ENCODE data around the gene ERCC3.

The ERCC3 gene

DNA sequence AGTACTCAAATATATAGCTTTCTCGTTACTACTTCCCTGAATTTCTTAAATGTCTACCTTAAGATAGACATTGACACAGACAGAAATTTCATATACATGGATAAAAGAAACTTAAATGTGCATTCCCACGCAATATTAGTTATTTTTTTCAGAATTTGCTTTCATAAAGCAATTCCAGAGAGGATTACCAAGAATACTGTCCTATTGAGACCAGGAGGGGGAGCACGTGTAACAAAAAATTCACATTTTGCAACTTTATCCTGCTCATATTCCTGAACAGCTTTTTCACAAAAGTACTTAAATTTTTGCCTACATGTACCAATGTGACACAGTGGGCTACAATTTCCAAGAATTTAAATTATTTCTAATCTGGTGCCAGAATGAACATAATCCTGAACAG is 30.7 kb upstream of the ERCC3 start:
- DNase-seq (ENCODE audit: low read depth, low spot score), result no peak
- no peak overlapping the region for H3K4me3 ChIP-seq (ENCODE audit: low read depth, low read length)
- TF ChIP-seq, protein P1, sequence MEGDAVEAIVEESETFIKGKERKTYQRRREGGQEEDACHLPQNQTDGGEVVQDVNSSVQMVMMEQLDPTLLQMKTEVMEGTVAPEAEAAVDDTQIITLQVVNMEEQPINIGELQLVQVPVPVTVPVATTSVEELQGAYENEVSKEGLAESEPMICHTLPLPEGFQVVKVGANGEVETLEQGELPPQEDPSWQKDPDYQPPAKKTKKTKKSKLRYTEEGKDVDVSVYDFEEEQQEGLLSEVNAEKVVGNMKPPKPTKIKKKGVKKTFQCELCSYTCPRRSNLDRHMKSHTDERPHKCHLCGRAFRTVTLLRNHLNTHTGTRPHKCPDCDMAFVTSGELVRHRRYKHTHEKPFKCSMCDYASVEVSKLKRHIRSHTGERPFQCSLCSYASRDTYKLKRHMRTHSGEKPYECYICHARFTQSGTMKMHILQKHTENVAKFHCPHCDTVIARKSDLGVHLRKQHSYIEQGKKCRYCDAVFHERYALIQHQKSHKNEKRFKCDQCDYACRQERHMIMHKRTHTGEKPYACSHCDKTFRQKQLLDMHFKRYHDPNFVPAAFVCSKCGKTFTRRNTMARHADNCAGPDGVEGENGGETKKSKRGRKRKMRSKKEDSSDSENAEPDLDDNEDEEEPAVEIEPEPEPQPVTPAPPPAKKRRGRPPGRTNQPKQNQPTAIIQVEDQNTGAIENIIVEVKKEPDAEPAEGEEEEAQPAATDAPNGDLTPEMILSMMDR (IDR thresholded peaks at IDR 0.05; ENCODE audit: insufficient read depth, low read length, missing control alignments), result peak; percentile 54
- CTCF ChIA-PET, result interaction anchor here (0.6 to 6.0 kb wide), 43 partner anchors 9 to 371 kb away, joined by 3 to 225 read pairs (median 5); partner anchors contain the start of genes ERCC3 and IWS1
- POLR2A ChIA-PET, result no interaction called here

DNA sequence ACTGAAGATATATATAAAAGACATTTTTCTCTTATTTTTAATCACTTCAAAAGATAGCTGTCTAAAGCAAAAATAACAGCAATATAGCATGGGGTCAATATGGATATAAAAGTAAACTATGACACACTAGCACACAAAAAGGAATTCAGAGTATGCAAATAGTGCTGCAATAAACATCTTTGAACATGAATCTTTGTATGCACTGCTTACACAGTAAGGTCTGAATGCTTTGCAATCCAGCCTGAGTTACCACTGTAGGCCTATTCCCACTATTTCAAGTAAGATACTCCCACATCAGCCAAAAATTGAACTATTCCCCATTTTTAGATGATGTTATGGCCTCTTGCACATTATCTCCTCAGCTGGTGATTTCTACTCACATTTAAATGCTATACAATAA is 27.4 kb upstream of the ERCC3 start:
- DNase-seq (ENCODE audit: low read depth, low spot score), result peak; percentile 33
- ChIA-PET CTCF (interaction anchor here (0.8 to 3.8 kb wide), 4 partner anchors 113 to 329 kb away, joined by 3 to 28 read pairs (median 3); no protein-coding TSS in a partner anchor), POLR2A (no interaction called here)
- H3K4me3 ChIP-seq (ENCODE audit: low read depth, low read length), result no peak overlapping the region
- TF ChIP-seq, protein P1 (IDR thresholded peaks at IDR 0.05; ENCODE audit: insufficient read depth, low read length, missing control alignments), result no peak

DNA sequence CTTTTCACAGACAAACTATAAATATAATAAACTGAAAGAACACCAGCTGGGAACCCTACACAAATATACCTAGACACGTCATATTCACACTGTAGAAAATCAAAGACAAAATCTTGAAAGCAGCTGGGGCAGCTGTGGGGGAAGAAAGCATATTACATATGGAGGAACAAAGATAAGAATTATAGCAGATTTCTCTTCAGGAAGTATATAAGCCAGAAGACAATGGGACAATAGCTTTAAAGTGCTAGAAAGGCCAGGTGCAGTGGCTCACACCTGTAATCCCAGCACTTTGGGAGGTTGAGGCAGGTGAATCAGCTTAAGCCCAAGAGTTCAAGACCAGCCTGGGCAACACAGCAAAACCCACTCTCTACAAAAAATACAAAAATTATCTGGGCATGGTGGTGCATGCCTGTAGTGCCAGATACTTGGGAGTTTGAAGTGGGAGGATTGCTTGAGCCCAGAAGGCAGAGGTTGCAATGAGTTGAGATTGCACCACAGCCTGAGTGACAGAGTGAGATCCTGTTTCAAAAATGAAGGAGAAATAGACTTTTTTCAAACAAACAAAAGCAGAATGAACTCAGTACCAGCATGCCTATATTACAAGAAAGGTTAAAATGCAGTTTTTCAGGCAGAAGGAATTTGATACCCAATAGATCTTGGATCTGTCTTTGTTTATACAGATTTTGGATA is 26.8 kb upstream of the ERCC3 start:
- ChIA-PET POLR2A (no interaction called here), CTCF (interaction anchor here (1.0 to 3.8 kb wide), 3 partner anchors 113 to 161 kb away, joined by 3 to 28 read pairs (median 3); no protein-coding TSS in a partner anchor)
- H3K4me3 ChIP-seq (ENCODE audit: low read depth, low read length), result no peak overlapping the region
- no peak for DNase-seq (ENCODE audit: low read depth, low spot score)
- TF ChIP-seq, protein P1 (IDR thresholded peaks at IDR 0.05; ENCODE audit: insufficient read depth, low read length, missing control alignments), result no peak

DNA sequence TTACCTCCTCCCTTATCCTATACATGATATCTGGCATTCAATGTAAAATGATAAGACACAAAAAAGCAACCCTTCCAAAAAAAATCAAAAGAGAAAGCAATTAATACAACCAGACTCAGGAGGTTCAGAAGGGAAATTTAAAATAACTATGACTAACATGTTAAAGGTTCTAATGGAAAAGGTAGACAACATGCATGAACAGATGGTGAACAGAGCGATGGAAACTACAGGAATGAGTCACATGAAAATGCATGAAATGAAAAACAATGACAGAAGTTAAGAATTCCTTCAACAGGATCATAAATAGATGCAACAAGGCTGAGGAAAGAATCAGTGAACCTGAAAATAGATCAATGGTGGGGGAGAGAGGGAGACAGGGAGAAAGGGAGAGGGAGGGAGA is 26.1 kb upstream of the ERCC3 start:
- no peak for DNase-seq (ENCODE audit: low read depth, low spot score)
- ChIA-PET POLR2A (no interaction called here), CTCF (interaction anchor here (1.0 to 3.8 kb wide), 2 partner anchors 159 to 162 kb away, joined by 3 to 28 read pairs; no protein-coding TSS in a partner anchor)
- no peak overlapping the region for H3K4me3 ChIP-seq (ENCODE audit: low read depth, low read length)
- TF ChIP-seq, protein P1 (IDR thresholded peaks at IDR 0.05; ENCODE audit: insufficient read depth, low read length, missing control alignments), result no peak

DNA sequence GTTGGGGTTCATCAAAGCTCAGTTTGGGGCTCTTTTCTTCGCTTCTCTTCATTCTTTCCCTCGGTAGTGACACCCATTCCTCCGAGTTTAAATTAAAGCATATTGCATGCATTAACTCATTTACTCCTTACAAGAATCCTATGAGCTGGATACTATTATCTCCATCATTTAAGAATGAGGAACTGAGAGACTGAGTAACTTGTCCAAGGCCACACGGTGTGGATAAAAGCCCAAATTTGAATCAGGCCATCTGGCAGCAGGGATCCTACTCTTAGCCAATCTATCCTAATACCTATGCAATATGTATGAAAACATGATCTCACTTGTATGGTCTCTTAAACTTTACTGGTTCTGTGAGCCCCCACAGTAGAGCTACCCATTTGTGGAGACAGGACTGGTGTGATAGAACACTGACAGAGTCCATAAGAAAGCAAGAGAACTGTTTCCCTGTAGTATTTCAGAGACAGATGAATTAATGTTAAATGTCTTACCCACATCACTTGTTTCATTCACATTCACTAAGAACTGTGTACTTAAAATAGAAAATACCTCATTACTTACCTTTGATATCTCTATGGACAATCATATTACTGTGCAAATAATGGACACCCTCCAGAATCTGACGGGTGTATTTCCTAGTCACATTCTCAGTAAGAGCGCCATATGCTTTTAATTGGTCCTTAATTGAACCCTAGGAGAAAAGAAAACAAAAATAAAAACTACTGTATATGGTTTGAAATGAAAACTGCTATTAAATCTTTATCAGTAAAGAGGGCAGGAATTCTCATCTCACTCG is 20.4 kb upstream of the ERCC3 start:
- no peak overlapping the region for H3K4me3 ChIP-seq (ENCODE audit: low read depth, low read length)
- CTCF ChIA-PET, result interaction anchor here (1.8 to 4.9 kb wide), 2 partner anchors 10 to 165 kb away, joined by 11 to 21 read pairs; no protein-coding TSS in a partner anchor
- POLR2A ChIA-PET, result no interaction called here
- DNase-seq (ENCODE audit: low read depth, low spot score), result no peak
- TF ChIP-seq, protein P1 (IDR thresholded peaks at IDR 0.05; ENCODE audit: insufficient read depth, low read length, missing control alignments), result no peak

DNA sequence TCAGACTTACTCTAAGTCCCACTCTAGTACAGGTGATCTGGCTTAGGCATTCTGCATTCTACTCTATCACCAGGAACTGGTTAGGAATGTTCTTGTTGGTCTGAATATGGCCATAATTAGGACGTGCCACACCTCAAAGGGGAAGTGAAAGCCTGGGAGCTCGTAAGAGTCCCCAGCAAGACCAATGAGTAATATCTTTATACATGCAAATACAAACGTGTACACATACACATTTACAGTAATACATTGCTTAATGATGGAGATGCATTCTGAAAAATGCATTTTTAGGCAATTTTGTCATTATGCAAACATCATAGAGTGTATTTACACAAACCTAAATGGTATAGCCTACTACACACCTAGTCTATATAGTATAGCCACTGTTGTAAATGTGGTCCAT is 19.5 kb upstream of the ERCC3 start:
- no peak for DNase-seq (ENCODE audit: low read depth, low spot score)
- POLR2A ChIA-PET, result no interaction called here
- TF ChIP-seq, protein P1 (IDR thresholded peaks at IDR 0.05; ENCODE audit: insufficient read depth, low read length, missing control alignments), result no peak
- no peak overlapping the region for H3K4me3 ChIP-seq (ENCODE audit: low read depth, low read length)
- CTCF ChIA-PET, result interaction anchor here (0.9 to 4.9 kb wide), 4 partner anchors 11 to 166 kb away, joined by 3 to 21 read pairs (median 7); no protein-coding TSS in a partner anchor

Data from AG04449 (cell line).